ENCODE measurements around the gene WRAP53. TPM values are rescaled to one million over a fixed set of nuclear protein-coding genes. Genes with fewer than 3 reads are reported as not detected.

The WRAP53 gene
- total and polyA plus RNA-seq, 2 of the 13 experiments (the other 11 are each of a cell fraction or from before 2014, with no cell fraction given) = 7.0 to 19.5 TPM

DNA sequence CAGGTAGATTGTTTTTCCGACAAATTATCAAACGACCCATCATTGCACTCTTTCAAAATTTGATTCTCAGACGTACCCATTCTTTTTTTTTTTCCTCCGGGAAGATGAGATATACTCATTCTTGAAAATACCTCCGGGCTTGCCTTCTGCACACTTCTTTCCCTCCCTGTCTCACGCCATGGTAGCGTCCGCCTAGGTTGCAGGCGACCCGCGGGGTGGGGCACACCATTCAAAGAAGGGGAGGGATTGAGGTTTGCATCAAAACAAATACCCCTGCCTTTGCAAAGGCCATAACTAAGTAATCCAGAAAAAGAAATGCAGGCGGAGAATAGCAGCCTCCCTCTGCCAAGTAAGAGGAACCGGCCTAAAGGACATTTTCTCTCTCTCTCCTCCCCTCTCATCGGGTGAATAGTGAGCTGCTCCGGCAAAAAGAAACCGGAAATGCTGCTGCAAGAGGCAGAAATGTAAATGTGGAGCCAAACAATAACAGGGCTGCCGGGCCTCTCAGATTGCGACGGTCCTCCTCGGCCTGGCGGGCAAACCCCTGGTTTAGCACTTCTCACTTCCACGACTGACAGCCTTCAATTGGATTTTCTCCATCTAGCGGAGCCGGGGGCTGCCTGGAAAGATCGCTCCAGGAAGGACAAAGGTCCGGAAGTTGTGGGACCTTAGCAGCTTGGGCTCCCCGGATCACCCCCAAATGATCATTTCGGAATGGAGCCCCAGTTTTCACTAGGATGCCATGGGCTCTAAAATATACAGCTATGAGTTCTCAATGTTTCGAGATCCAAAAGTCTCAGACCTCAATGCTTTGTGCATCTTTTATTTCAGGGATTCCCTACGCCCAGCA lies 1.8 kb upstream of the WRAP53 start (continued):
- TF ChIP-seq, protein P1, sequence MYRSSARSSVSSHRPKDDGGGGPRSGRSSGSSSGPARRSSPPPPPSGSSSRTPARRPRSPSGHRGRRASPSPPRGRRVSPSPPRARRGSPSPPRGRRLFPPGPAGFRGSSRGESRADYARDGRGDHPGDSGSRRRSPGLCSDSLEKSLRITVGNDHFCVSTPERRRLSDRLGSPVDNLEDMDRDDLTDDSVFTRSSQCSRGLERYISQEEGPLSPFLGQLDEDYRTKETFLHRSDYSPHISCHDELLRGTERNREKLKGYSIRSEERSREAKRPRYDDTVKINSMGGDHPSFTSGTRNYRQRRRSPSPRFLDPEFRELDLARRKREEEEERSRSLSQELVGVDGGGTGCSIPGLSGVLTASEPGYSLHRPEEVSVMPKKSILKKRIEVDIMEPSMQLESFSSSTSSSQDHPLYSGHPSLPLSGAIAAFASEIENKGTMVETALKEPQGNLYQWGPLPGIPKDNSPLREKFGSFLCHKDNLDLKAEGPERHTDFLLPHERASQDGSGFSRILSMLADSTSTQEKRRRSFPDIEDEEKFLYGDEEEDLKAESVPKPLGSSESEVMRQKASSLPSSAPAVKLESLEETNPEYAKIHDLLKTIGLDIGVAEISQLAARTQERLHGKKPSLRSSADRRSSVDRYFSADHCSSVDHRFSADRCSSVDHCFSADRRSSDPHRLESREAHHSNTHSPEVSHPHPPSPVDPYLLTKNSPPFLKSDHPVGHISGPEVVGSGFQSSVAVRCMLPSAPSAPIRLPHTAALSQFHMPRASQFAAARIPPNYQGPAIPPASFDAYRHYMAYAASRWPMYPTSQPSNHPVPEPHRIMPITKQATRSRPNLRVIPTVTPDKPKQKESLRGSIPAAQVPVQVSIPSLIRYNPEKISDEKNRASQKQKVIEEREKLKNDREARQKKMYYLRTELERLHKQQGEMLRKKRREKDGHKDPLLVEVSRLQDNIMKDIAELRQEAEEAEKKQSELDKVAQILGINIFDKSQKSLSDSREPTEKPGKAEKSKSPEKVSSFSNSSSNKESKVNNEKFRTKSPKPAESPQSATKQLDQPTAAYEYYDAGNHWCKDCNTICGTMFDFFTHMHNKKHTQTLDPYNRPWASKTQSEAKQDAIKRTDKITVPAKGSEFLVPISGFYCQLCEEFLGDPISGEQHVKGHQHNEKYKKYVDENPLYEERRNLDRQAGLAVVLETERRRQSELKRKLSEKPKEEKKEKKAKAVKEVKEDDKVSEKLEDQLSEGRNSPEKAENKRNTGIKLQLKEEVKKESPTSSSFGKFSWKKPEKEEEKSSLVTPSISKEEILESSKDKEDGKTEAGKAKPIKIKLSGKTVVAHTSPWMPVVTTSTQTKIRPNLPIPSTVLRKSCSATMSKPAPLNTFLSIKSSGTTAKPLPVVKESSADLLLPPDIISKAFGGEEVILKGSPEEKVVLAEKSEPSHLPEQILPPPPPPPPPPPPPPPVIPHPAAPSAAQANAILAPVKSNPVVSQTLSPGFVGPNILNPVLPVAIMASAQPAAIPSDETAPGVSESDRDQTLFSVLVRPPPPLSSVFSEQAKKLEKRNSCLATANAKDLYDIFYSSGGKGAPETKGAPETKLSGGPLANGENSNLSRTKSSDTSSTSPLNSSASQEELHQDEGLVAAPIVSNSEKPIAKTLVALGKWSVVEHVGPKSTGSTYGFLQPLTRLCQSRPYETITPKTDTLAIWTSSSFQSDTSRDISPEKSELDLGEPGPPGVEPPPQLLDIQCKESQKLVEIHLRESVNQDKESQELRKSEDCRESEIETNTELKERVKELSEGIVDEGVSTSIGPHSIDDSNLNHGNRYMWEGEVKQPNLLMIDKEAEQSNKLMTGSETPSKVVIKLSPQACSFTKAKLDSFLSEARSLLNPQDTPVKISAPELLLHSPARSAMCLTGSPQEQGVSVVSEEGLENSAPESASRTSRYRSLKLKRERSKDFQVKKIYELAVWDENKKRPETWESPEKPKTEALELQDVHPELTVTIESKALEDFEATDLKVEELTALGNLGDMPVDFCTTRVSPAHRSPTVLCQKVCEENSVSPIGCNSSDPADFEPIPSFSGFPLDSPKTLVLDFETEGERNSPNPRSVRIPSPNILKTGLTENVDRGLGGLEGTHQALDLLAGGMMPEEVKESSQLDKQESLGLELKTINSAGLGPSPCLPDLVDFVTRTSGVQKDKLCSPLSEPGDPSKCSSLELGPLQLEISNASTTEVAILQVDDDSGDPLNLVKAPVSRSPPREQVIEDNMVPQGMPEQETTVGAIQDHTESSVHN (CRISPR knock-in tag; IDR thresholded peaks at IDR 0.05) = no peak
- no peak for TF ChIP-seq SMAD1 (CRISPR knock-in tag; IDR thresholded peaks at IDR 0.05; ENCODE audit: borderline replicate concordance, low read depth)
- TF ChIP-seq MED13 (CRISPR knock-in tag; IDR thresholded peaks at IDR 0.05) = no peak
- TF ChIP-seq FOXA1 (IDR thresholded peaks at IDR 0.05) = no peak
- no peak for TF ChIP-seq FOXA1 (CRISPR knock-in tag; IDR thresholded peaks at IDR 0.05)
- 0 out of 2 replicates have a peak, but pooled peaks have one; percentile 27 for TF ChIP-seq MYC (CRISPR knock-in tag; IDR thresholded peaks at IDR 0.05; ENCODE audit: borderline replicate concordance)
- no peak for TF ChIP-seq RAD51 (IDR thresholded peaks at IDR 0.05; ENCODE audit: borderline replicate concordance)
- no peak for TF ChIP-seq TCF7 (IDR thresholded peaks at IDR 0.05; ENCODE audit: low read depth)
- TF ChIP-seq, protein P2, sequence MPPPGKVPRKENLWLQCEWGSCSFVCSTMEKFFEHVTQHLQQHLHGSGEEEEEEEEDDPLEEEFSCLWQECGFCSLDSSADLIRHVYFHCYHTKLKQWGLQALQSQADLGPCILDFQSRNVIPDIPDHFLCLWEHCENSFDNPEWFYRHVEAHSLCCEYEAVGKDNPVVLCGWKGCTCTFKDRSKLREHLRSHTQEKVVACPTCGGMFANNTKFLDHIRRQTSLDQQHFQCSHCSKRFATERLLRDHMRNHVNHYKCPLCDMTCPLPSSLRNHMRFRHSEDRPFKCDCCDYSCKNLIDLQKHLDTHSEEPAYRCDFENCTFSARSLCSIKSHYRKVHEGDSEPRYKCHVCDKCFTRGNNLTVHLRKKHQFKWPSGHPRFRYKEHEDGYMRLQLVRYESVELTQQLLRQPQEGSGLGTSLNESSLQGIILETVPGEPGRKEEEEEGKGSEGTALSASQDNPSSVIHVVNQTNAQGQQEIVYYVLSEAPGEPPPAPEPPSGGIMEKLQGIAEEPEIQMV (CRISPR knock-in tag; IDR thresholded peaks at IDR 0.05; ENCODE audit: low read depth) = no peak
- TF ChIP-seq, protein P3, sequence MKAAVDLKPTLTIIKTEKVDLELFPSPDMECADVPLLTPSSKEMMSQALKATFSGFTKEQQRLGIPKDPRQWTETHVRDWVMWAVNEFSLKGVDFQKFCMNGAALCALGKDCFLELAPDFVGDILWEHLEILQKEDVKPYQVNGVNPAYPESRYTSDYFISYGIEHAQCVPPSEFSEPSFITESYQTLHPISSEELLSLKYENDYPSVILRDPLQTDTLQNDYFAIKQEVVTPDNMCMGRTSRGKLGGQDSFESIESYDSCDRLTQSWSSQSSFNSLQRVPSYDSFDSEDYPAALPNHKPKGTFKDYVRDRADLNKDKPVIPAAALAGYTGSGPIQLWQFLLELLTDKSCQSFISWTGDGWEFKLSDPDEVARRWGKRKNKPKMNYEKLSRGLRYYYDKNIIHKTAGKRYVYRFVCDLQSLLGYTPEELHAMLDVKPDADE (CRISPR knock-in tag; IDR thresholded peaks at IDR 0.05) = no peak
- TF ChIP-seq, protein P4, sequence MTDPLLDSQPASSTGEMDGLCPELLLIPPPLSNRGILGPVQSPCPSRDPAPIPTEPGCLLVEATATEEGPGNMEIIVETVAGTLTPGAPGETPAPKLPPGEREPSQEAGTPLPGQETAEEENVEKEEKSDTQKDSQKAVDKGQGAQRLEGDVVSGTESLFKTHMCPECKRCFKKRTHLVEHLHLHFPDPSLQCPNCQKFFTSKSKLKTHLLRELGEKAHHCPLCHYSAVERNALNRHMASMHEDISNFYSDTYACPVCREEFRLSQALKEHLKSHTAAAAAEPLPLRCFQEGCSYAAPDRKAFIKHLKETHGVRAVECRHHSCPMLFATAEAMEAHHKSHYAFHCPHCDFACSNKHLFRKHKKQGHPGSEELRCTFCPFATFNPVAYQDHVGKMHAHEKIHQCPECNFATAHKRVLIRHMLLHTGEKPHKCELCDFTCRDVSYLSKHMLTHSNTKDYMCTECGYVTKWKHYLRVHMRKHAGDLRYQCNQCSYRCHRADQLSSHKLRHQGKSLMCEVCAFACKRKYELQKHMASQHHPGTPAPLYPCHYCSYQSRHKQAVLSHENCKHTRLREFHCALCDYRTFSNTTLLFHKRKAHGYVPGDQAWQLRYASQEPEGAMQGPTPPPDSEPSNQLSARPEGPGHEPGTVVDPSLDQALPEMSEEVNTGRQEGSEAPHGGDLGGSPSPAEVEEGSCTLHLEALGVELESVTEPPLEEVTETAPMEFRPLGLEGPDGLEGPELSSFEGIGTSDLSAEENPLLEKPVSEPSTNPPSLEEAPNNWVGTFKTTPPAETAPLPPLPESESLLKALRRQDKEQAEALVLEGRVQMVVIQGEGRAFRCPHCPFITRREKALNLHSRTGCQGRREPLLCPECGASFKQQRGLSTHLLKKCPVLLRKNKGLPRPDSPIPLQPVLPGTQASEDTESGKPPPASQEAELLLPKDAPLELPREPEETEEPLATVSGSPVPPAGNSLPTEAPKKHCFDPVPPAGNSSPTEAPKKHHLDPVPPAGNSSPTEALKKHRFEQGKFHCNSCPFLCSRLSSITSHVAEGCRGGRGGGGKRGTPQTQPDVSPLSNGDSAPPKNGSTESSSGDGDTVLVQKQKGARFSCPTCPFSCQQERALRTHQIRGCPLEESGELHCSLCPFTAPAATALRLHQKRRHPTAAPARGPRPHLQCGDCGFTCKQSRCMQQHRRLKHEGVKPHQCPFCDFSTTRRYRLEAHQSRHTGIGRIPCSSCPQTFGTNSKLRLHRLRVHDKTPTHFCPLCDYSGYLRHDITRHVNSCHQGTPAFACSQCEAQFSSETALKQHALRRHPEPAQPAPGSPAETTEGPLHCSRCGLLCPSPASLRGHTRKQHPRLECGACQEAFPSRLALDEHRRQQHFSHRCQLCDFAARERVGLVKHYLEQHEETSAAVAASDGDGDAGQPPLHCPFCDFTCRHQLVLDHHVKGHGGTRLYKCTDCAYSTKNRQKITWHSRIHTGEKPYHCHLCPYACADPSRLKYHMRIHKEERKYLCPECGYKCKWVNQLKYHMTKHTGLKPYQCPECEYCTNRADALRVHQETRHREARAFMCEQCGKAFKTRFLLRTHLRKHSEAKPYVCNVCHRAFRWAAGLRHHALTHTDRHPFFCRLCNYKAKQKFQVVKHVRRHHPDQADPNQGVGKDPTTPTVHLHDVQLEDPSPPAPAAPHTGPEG (CRISPR knock-in tag; IDR thresholded peaks at IDR 0.05) = no peak
- peak; percentile 62 for TF ChIP-seq RBFOX2 (IDR thresholded peaks at IDR 0.05; ENCODE audit: low read depth, low read length)
